B cell (primary cell): ENCODE data around the gene ARNT2. TPM values are rescaled to one million over a fixed set of nuclear protein-coding genes. Genes with fewer than 3 reads are reported as not detected.

Experiments used
- ATAC-seq: fragments of 200-7000 bp; cut with Tn5 transposase; one replicate; pipeline ENCODE4 v1.10.0; 2021; ENCODE audit warnings: low read depth, mild to moderate bottlenecking, moderate number of reproducible peaks, moderate library complexity
- CTCF ChIA-PET: fragments of 350-600 bp; sonication (Branson Sonifier 250); formaldehyde crosslinking; loops from one replicate; lab custom pipeline; 2021; ENCODE audit warnings: antibody characterized with exemption, inconsistent platforms; lab: Charles Lee
- POLR2A ChIA-PET: fragments of 350-600 bp; sonication (Branson Sonifier 250); formaldehyde crosslinking; loops from one replicate; lab custom pipeline; 2021; ENCODE audit warnings: antibody characterized with exemption; lab: Charles Lee
- DNase-seq: peaks from one replicate; pipeline ENCODE4 v3.0.0; 2013
- H2AFZ ChIP-seq: 2 replicates; pipeline ENCODE4 v1.6.1; 2012; ENCODE audit warnings: mild to moderate bottlenecking, low read depth, low read length; ENCODE audit not compliant: insufficient read depth, poor library complexity, severe bottlenecking
- H3K27ac ChIP-seq, 2 donors: 1 replicate in 1 of 2; 2 replicates in 1 of 2; pipeline ENCODE4 v1.5.1; 2012 to 2013; ENCODE audit warnings: low read length in 2 of 2, mild to moderate bottlenecking in 2 of 2, moderate library complexity in 1 of 2
- H3K27me3 ChIP-seq, 4 experiments: fragments of 200-600 bp in 1 of 4; sonication (generic) in 1 of 4; replicated peaks in 1 of 4; 1 replicate in 2 of 4; 2 replicates in 2 of 4; pipeline versions ENCODE4 v1.6.1 to v1.7.0; 2013 to 2016; ENCODE audit warnings: low read length in 3 of 4, mild to moderate bottlenecking in 2 of 4, mixed read lengths in 1 of 4, moderate library complexity in 1 of 4; ENCODE audit not compliant: insufficient read depth in 4 of 4, control insufficient read depth in 3 of 4; ENCODE audit errors: control extremely low read depth in 1 of 4
- H3K36me3 ChIP-seq, 2 experiments: replicated peaks in 1 of 2; 1 replicate in 1 of 2; 2 replicates in 1 of 2; pipeline versions ENCODE4 v1.6.1 to v1.7.1; 2013; ENCODE audit warnings: low read length in 1 of 2; ENCODE audit not compliant: insufficient read depth in 2 of 2, control insufficient read depth in 1 of 2; ENCODE audit errors: control extremely low read depth in 1 of 2, extremely low read depth in 1 of 2
- H3K4me1 ChIP-seq, 2 donors: fragments of 200-600 bp in 1 of 2; sonication (generic) in 1 of 2; 1 replicate in 1 of 2; 2 replicates in 1 of 2; pipeline versions ENCODE4 v1.5.1 to v1.6.1; 2013 to 2017; ENCODE audit warnings: low read length in 2 of 2; ENCODE audit not compliant: control insufficient read depth in 2 of 2, insufficient read depth in 2 of 2
- H3K4me2 ChIP-seq: replicated peaks from 2 replicates; pipeline ENCODE3; 2012; ENCODE audit warnings: mild to moderate bottlenecking, low read depth, low read length; ENCODE audit not compliant: poor library complexity, severe bottlenecking
- H3K4me3 ChIP-seq, 5 experiments: fragments of 200-600 bp in 1 of 5; sonication (generic) in 1 of 5; 1 replicate in 3 of 5; 2 replicates in 2 of 5; pipeline versions ENCODE4 v1.5.1 to v1.7.0; 2011 to 2016; ENCODE audit warnings: low read length in 4 of 5, mild to moderate bottlenecking in 4 of 5, low read depth in 2 of 5, control low read depth in 1 of 5, moderate library complexity in 1 of 5; ENCODE audit not compliant: insufficient read depth in 1 of 5; ENCODE audit errors: control extremely low read depth in 1 of 5, extremely low read depth in 1 of 5
- H3K79me2 ChIP-seq: fragments of 200-600 bp; sonication (generic); one replicate; pipeline ENCODE4 v1.6.0; 2016; ENCODE audit warnings: low read length; ENCODE audit not compliant: control insufficient read depth, insufficient read depth
- H3K9ac ChIP-seq: fragments of 200-600 bp; sonication (generic); 2 replicates; pipeline ENCODE4 v1.6.1; 2017; ENCODE audit warnings: mild to moderate bottlenecking, low read length, moderate library complexity
- H3K9me3 ChIP-seq, 3 donors: one replicate each; pipeline versions ENCODE4 v1.6.1 to v1.7.1; 2013; ENCODE audit warnings: low read length in 2 of 3; ENCODE audit not compliant: control insufficient read depth in 2 of 3, insufficient read depth in 1 of 3; ENCODE audit errors: control extremely low read depth in 1 of 3
- H4K20me1 ChIP-seq: 2 replicates; pipeline ENCODE4 v1.6.0; 2012; ENCODE audit warnings: mild to moderate bottlenecking, low read length; ENCODE audit not compliant: insufficient read depth, control insufficient read depth, poor library complexity, severe bottlenecking
- H3K27ac Mint-ChIP-seq: one replicate; pipeline ENCODE4 v1.8.0; 2021; ENCODE audit warnings: mixed read lengths
- H3K27me3 Mint-ChIP-seq: one replicate; pipeline ENCODE4 v1.8.0; 2021; ENCODE audit warnings: mixed read lengths
- H3K4me1 Mint-ChIP-seq: one replicate; pipeline ENCODE4 v1.8.0; 2021; ENCODE audit warnings: mixed read lengths
- H3K4me3 Mint-ChIP-seq: one replicate; pipeline ENCODE4 v1.8.0; 2021; ENCODE audit warnings: mixed read lengths
- H3K9me3 Mint-ChIP-seq: one replicate; pipeline ENCODE4 v1.8.0; 2022; ENCODE audit warnings: mixed read lengths; ENCODE audit not compliant: insufficient read depth
- CTCF ChIP-seq: fragments of 200-600 bp; IDR thresholded peaks from one replicate; pipeline ENCODE4 v1.8.0; 2022; ENCODE audit warnings: antibody characterized with exemption, mild to moderate bottlenecking
- EZH2 ChIP-seq: IDR thresholded peaks from 2 replicates; pipeline ENCODE4 v1.6.1; 2012; ENCODE audit warnings: borderline replicate concordance, low read depth, mild to moderate bottlenecking, moderate library complexity, low read length; ENCODE audit not compliant: insufficient read depth, poor library complexity, severe bottlenecking
- WGBS: methylation state at CpG from one replicate; pipeline ENCODE4 v1.1.5; 2013; ENCODE audit warnings: missing lambda C conversion rate; ENCODE audit not compliant: insufficient coverage; 5-methylcytosine and 5-hydroxymethylcytosine counted together
- intact Hi-C: fragments of 100-400 bp; cut with micrococcal nuclease; formaldehyde crosslinking; loops from one replicate; pipeline ENCODE4 v1.10.0; 2022
- polyA plus RNA-seq: library from polyadenylated mRNA; depleted of rRNA; stranded (reverse); fragments of >200 nt; gene quantifications from 2 replicates; pipeline ENCODE4 v1.2.3, GENCODE V29; 2012
- total RNA-seq, 2 donors: library from RNA; stranded (reverse); fragments of 120-200 nt in 1 of 2; gene quantifications; 1 replicate in 1 of 2; 2 replicates in 1 of 2; pipeline versions ENCODE4 v1.2.3 to v1.2.4, GENCODE V29; 2013 to 2022

Gene ARNT2
- total and polyA plus RNA-seq, 2 donors (not counting 1 experiment from before 2014, with no cell fraction given): not detected

GRCh38 chr15:80452166-80452565, 48.0 kb downstream of the ARNT2 start:
- Histone ChIP-seq H4K20me1 (no peaks in the 10 kb centered on the region), H3K79me2 (no peaks in the 10 kb centered on the region), H3K4me3 (no peak overlapping the region), H3K4me2 (no peak overlapping the region), H2AFZ (no peak overlapping the region), H3K4me1 (peaks cover 0 to 4% of the 10 kb centered on the region in 2 donors), H3K36me3 (no peaks in the 10 kb centered on the region), H3K9me3 (no peaks in the 10 kb centered on the region), H3K27ac (no peak overlapping the region), H3K27me3 (peaks cover 0 to 11% (median 4%) of the 10 kb centered on the region in 4 experiments), H3K9ac (no peak overlapping the region)
- Mint-ChIP-seq H3K4me1 (peaks cover 4% of the 10 kb centered on the region), H3K4me3 (no peak overlapping the region), H3K27ac (no peak overlapping the region), H3K9me3 (no peaks in the 10 kb centered on the region), H3K27me3 (peaks cover 15% of the 10 kb centered on the region)
- no peak for ATAC-seq
- DNase-seq: no peak
- ChIA-PET POLR2A (no interaction called here), CTCF (interaction anchor here (0.7 to 8.5 kb wide), 3 partner anchors 23 to 517 kb away, joined by 3 to 102 read pairs (median 3); no protein-coding TSS in a partner anchor)
- intact Hi-C loops: loop anchor here (10.0 kb wide), 1 partner anchor 653 kb away; no protein-coding TSS in a partner anchor
- 72% methylated on average over 2 of the region's 4 CpGs for WGBS
- TF ChIP-seq CTCF: no peak
- TF ChIP-seq EZH2: no peak

GRCh38 chr15:80455051-80455648, 51.0 kb downstream of the ARNT2 start:
- no peak overlapping the region for H3K9ac ChIP-seq
- DNase-seq (no peak), ATAC-seq (no peak)
- H3K4me2 ChIP-seq: no peak overlapping the region
- ChIA-PET CTCF (interaction anchor here (1.1 to 8.5 kb wide), 13 partner anchors 8 to 811 kb away, joined by 3 to 102 read pairs (median 5); no protein-coding TSS in a partner anchor), POLR2A (no interaction called here)
- peaks cover 0 to 4% of the 10 kb centered on the region in 2 donors for H3K4me1 ChIP-seq
- H3K9me3 ChIP-seq: no peaks in the 10 kb centered on the region
- H4K20me1 ChIP-seq: no peaks in the 10 kb centered on the region
- H3K27ac ChIP-seq: no peak overlapping the region
- H2AFZ ChIP-seq: peak overlapping the region; percentile 27
- no peak for TF ChIP-seq CTCF
- TF ChIP-seq EZH2: no peak
- H3K4me3 ChIP-seq: no peak overlapping the region
- H3K36me3 ChIP-seq: no peaks in the 10 kb centered on the region
- H3K4me1 Mint-ChIP-seq: peaks cover 4% of the 10 kb centered on the region
- WGBS: 84% methylated on average over 6 of the region's 6 CpGs
- peaks cover 0 to 11% (median 4%) of the 10 kb centered on the region in 4 experiments for H3K27me3 ChIP-seq
- intact Hi-C loops: loop anchor here (5.0 to 10.0 kb wide), 2 partner anchors 402 to 650 kb away; no protein-coding TSS in a partner anchor
- no peak overlapping the region for H3K27ac Mint-ChIP-seq
- H3K4me3 Mint-ChIP-seq: no peak overlapping the region
- H3K79me2 ChIP-seq: no peaks in the 10 kb centered on the region
- no peaks in the 10 kb centered on the region for H3K9me3 Mint-ChIP-seq
- peaks cover 11% of the 10 kb centered on the region for H3K27me3 Mint-ChIP-seq
